Fibroblast of lung (primary cell): ENCODE measurements around the gene CCM2. TPM values are rescaled to one million over a fixed set of nuclear protein-coding genes. Genes with fewer than 3 reads are reported as not detected.

Source experiments
- DNase-seq, 2 donors: peaks; one replicate each; pipeline versions ENCODE4 v3.0.0 to v3.0.0-alpha.2; 2010; ENCODE audit warnings: low read depth in 2 of 2
- H2AFZ ChIP-seq: 2 replicates; pipeline ENCODE4 v1.5.1; 2012; ENCODE audit warnings: low read length, control low read depth, inconsistent platforms
- H3K27ac ChIP-seq: 2 replicates; pipeline ENCODE4 v1.5.1; 2011; ENCODE audit warnings: low read length, control low read depth; ENCODE audit not compliant: insufficient read depth
- H3K27me3 ChIP-seq: 2 replicates; pipeline ENCODE4 v1.5.1; 2011; ENCODE audit warnings: mild to moderate bottlenecking, low read length; ENCODE audit not compliant: control insufficient read depth, insufficient read depth
- H3K36me3 ChIP-seq: 2 replicates; pipeline ENCODE4 v1.5.1; 2011; ENCODE audit warnings: low read length; ENCODE audit not compliant: control insufficient read depth, insufficient read depth
- H3K4me1 ChIP-seq: 2 replicates; pipeline ENCODE4 v1.5.1; 2011; ENCODE audit warnings: low read length; ENCODE audit not compliant: control insufficient read depth, insufficient read depth; ENCODE audit errors: extremely low read depth
- H3K4me2 ChIP-seq: 2 replicates; pipeline ENCODE4 v1.5.1; 2011; ENCODE audit warnings: low read length, control low read depth; ENCODE audit not compliant: insufficient read depth; ENCODE audit errors: extremely low read depth
- H3K4me3 ChIP-seq, 4 experiments: fragments of 200-600 bp in 1 of 4; sonication (generic) in 1 of 4; replicated peaks in 1 of 4; 2 replicates each; pipeline ENCODE4 v1.5.1; 2011 to 2016; ENCODE audit warnings: low read length in 4 of 4, low read depth in 3 of 4, mild to moderate bottlenecking in 3 of 4, control low read depth in 2 of 4, inconsistent platforms in 1 of 4, mixed read lengths in 1 of 4; ENCODE audit not compliant: insufficient read depth in 1 of 4; ENCODE audit errors: control extremely low read depth in 1 of 4
- H3K79me2 ChIP-seq: 2 replicates; pipeline ENCODE4 v1.5.1; 2012; ENCODE audit warnings: mild to moderate bottlenecking, low read length, inconsistent platforms; ENCODE audit not compliant: control insufficient read depth, insufficient read depth
- H3K9ac ChIP-seq: 2 replicates; pipeline ENCODE4 v1.5.1; 2011; ENCODE audit warnings: mild to moderate bottlenecking, low read length, control low read depth; ENCODE audit not compliant: insufficient read depth
- H3K9me3 ChIP-seq: 2 replicates; pipeline ENCODE4 v1.5.1; 2012; ENCODE audit warnings: low read depth, low read length; ENCODE audit not compliant: control insufficient read depth, insufficient read depth
- H4K20me1 ChIP-seq: 2 replicates; pipeline ENCODE4 v1.5.1; 2011; ENCODE audit warnings: low read length; ENCODE audit not compliant: control insufficient read depth, insufficient read depth; ENCODE audit errors: extremely low read depth
- EZH2 ChIP-seq: IDR thresholded peaks from 2 replicates; pipeline ENCODE4 v1.5.1; 2012; ENCODE audit warnings: low read length, control low read depth, mild to moderate bottlenecking; ENCODE audit errors: missing control alignments
- polyA plus RNA-seq, 2 donors: library from polyadenylated mRNA; depleted of rRNA in 1 of 2; stranded (reverse) in 1 of 2; unstranded in 1 of 2; fragments of >200 nt; gene quantifications; 2 replicates each; pipeline ENCODE4 v1.2.1, GENCODE V29; 2011 to 2012; ENCODE audit warnings: missing spikeins in 1 of 2
- total RNA-seq: library from RNA; depleted of rRNA; stranded (reverse); fragments of >200 nt; gene quantifications from 2 replicates; pipeline ENCODE4 v1.2.1, GENCODE V29; 2014
- TF ChIP-seq, protein P1 (sequence below), 2 donors: IDR thresholded peaks in 1 of 2; conservative IDR thresholded peaks in 1 of 2; 1 replicate in 1 of 2; 2 replicates in 1 of 2; pipeline ENCODE4 v1.5.1; 2011 to 2012; ENCODE audit warnings: low read length in 2 of 2, control low read depth in 1 of 2, inconsistent platforms in 1 of 2, low read depth in 1 of 2, mild to moderate bottlenecking in 1 of 2

Gene CCM2
- total and polyA plus RNA-seq, 2 donors (not counting 1 experiment from before 2014, with no cell fraction given) = 27.8 to 52.4 TPM

DNA sequence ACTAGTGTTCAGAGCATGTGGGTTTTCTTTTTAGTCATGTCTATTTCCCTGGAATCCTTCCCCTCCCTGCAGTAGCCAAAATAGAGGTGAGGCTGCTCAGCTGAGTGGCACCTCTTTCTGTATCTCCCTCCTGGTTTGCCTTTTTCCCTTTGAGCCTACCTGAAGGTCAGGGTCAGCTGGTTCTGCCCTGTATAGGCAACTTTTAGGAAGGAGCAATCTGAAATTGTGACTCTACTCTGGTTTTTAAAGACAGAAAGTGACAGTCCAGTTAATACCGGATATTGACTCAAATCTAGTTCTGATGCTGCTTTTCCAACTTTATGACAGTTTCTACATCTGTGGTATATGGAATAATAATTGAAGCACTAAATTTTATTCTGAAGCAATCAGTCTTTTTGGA lies 26.0 kb downstream of the CCM2 start:
- Histone ChIP-seq H3K9ac (no peak overlapping the region), H3K9me3 (no peaks in the 10 kb centered on the region), H3K4me2 (no peak overlapping the region), H3K4me1 (peaks cover 3% of the 10 kb centered on the region), H3K79me2 (peaks cover 37% of the 10 kb centered on the region), H3K36me3 (peaks cover 2% of the 10 kb centered on the region), H3K27ac (no peak overlapping the region), H3K4me3 (no peak overlapping the region), H3K27me3 (no peaks in the 10 kb centered on the region), H4K20me1 (no peaks in the 10 kb centered on the region), H2AFZ (no peak overlapping the region)
- no peak for DNase-seq
- TF ChIP-seq EZH2 = no peak
- TF ChIP-seq, protein P1, sequence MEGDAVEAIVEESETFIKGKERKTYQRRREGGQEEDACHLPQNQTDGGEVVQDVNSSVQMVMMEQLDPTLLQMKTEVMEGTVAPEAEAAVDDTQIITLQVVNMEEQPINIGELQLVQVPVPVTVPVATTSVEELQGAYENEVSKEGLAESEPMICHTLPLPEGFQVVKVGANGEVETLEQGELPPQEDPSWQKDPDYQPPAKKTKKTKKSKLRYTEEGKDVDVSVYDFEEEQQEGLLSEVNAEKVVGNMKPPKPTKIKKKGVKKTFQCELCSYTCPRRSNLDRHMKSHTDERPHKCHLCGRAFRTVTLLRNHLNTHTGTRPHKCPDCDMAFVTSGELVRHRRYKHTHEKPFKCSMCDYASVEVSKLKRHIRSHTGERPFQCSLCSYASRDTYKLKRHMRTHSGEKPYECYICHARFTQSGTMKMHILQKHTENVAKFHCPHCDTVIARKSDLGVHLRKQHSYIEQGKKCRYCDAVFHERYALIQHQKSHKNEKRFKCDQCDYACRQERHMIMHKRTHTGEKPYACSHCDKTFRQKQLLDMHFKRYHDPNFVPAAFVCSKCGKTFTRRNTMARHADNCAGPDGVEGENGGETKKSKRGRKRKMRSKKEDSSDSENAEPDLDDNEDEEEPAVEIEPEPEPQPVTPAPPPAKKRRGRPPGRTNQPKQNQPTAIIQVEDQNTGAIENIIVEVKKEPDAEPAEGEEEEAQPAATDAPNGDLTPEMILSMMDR (conservative IDR thresholded peaks at IDR 0.05 in 1 of 2, IDR thresholded peaks at IDR 0.05 in 1 of 2; ENCODE audit: low read depth in 1 of 2, low read length in 2 of 2) = no peak

DNA sequence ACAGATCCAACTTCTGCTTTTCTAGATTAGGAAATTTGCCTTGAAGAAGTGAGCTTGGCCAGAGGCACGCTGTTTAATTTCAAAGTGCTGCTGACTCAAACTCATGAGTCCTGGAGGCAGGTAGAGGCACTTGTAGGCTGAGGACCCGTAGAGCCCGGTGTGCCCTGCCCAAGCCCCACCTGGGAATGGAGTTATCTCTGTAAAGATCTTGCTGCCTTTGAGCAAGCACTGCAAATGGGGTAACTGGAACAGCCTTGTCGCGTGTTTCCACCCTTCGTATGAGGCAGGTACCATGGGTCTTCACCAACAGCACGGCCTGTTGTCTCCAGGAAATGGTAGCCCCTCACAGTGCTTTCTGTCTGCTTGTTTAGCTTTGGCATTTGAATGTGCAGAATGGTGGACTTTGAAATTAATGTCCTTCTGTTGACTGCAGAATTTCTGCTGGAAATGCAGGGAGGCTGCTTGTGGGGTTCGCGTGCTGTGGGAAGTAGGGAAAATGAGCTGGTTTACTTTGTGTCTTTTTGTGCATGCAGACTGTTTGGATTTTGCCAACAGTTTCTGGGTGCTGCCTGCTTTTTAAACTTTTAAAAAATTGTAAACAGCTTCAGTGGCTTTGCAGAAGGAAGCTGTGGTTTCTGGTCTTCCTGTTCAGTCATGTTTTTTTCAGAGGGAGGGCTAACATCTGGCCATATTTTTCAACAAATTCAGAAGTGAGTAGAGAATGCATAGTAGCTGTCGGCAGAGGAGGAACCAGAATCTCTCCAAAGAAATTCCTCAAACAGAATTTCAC lies 27.2 kb downstream of the CCM2 start:
- Histone ChIP-seq H3K9me3 (no peaks in the 10 kb centered on the region), H3K4me2 (peak overlapping the region; percentile 25), H3K36me3 (peaks cover 2% of the 10 kb centered on the region), H3K4me1 (peaks cover 3% of the 10 kb centered on the region), H2AFZ (no peak overlapping the region), H3K27me3 (no peaks in the 10 kb centered on the region), H3K9ac (no peak overlapping the region), H3K79me2 (peaks cover 37% of the 10 kb centered on the region), H3K4me3 (no peak overlapping the region), H4K20me1 (no peaks in the 10 kb centered on the region), H3K27ac (no peak overlapping the region)
- DNase-seq = peak; percentile 12 to 14
- TF ChIP-seq, protein P1 (conservative IDR thresholded peaks at IDR 0.05 in 1 of 2, IDR thresholded peaks at IDR 0.05 in 1 of 2; ENCODE audit: low read depth in 1 of 2, low read length in 2 of 2) = no peak
- TF ChIP-seq EZH2 = no peak

DNA sequence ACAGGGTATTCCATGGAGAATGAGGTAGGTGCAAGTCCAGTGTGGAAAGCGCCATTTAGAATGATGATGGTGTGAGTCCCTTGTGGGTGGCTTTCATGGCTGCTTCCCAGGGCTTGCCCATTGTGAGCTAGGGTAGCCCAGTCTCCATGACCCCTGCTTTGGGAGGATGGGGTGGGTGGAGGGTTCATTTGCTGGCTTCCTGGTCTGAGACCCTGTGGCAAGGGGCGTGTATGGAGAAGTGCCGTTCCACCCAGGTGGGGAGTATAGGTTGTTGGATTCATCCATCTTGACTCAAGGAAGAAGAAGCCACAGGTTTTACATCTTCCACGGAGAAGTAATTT lies 27.7 kb downstream of the CCM2 start:
- H3K36me3 ChIP-seq = peaks cover 2% of the 10 kb centered on the region
- no peak for TF ChIP-seq EZH2
- TF ChIP-seq, protein P1 (conservative IDR thresholded peaks at IDR 0.05 in 1 of 2, IDR thresholded peaks at IDR 0.05 in 1 of 2; ENCODE audit: low read depth in 1 of 2, low read length in 2 of 2) = no peak
- no peaks in the 10 kb centered on the region for H3K27me3 ChIP-seq
- H4K20me1 ChIP-seq = no peaks in the 10 kb centered on the region
- no peaks in the 10 kb centered on the region for H3K9me3 ChIP-seq
- H3K27ac ChIP-seq = no peak overlapping the region
- H3K4me3 ChIP-seq = no peak overlapping the region
- H2AFZ ChIP-seq = no peak overlapping the region
- H3K4me1 ChIP-seq = peaks cover 3% of the 10 kb centered on the region
- H3K79me2 ChIP-seq = peaks cover 40% of the 10 kb centered on the region
- no peak overlapping the region for H3K4me2 ChIP-seq
- no peak overlapping the region for H3K9ac ChIP-seq
- DNase-seq = no peak
